HEK293 (cell line): ENCODE measurements around the gene HP.

ENCODE experiments used
- CTCF ChIA-PET: fragments of 350-600 bp; formaldehyde crosslinking; extraction: SDS; loops from one replicate; lab custom pipeline; 2021; ENCODE audit warnings: antibody characterized with exemption; lab: Yijun Ruan, JAX
- POLR2A ChIA-PET: fragments of 300-600 bp; formaldehyde crosslinking; extraction: SDS; loops from one replicate; lab custom pipeline; 2020; ENCODE audit warnings: antibody characterized with exemption, inconsistent platforms; lab: Yijun Ruan, JAX
- H3K27ac ChIP-seq: fragments of 200-500 bp; sonication (Bioruptor generic); 2 replicates; pipeline ENCODE4 v1.5.1; 2014; ENCODE audit warnings: low read depth, low read length, control low read depth, inconsistent platforms; ENCODE audit errors: extremely low read depth
- H3K36me3 ChIP-seq, 2 experiments: fragments of 200-500 bp in 1 of 2; sonication (Bioruptor generic) in 1 of 2; 1 replicate in 1 of 2; 2 replicates in 1 of 2; pipeline ENCODE4 v1.5.1; 2014 to 2017; ENCODE audit warnings: inconsistent platforms in 2 of 2, low read length in 2 of 2; ENCODE audit not compliant: control insufficient read depth in 2 of 2, insufficient read depth in 1 of 2
- H3K4me1 ChIP-seq: fragments of 200-500 bp; sonication (Bioruptor generic); 2 replicates; pipeline ENCODE4 v1.5.1; 2014; ENCODE audit warnings: mild to moderate bottlenecking, low read length, inconsistent platforms; ENCODE audit not compliant: control insufficient read depth, insufficient read depth
- H3K4me3 ChIP-seq: 2 replicates; pipeline ENCODE4 v1.5.1; 2011; ENCODE audit warnings: low read depth, mild to moderate bottlenecking, control low read depth, low read length, moderate library complexity
- H3K9me3 ChIP-seq: fragments of 200-500 bp; sonication (Bioruptor generic); 2 replicates; pipeline ENCODE4 v1.5.1; 2014; ENCODE audit warnings: low read depth, low read length, inconsistent platforms; ENCODE audit not compliant: control insufficient read depth, insufficient read depth
- KLF7 ChIP-seq: fragments of 450-650 bp; formaldehyde crosslinking; IDR thresholded peaks from 2 replicates; pipeline ENCODE4 v1.5.1; 2016; ENCODE audit warnings: missing biosample characterization, missing genetic modification characterization, borderline replicate concordance
- PRDM1 ChIP-seq: fragments of 450-650 bp; formaldehyde crosslinking; IDR thresholded peaks from 2 replicates; pipeline ENCODE4; 2016; ENCODE audit warnings: missing biosample characterization, missing genetic modification characterization
- SP3 ChIP-seq: fragments of 450-650 bp; formaldehyde crosslinking; IDR thresholded peaks from 2 replicates; pipeline ENCODE4 v1.5.1; 2016; ENCODE audit warnings: missing biosample characterization, missing genetic modification characterization
- YY2 ChIP-seq: fragments of 450-650 bp; formaldehyde crosslinking; IDR thresholded peaks from 2 replicates; pipeline ENCODE4 v1.5.1; 2016; ENCODE audit warnings: missing biosample characterization, missing genetic modification characterization
- ZBTB17 ChIP-seq: fragments of 450-650 bp; formaldehyde crosslinking; IDR thresholded peaks from 2 replicates; pipeline ENCODE4 v1.5.1; 2016; ENCODE audit warnings: missing biosample characterization, missing genetic modification characterization
- ZBTB26 ChIP-seq: fragments of 450-650 bp; formaldehyde crosslinking; optimal IDR thresholded peaks from 2 replicates; pipeline ENCODE3; 2016; ENCODE audit warnings: missing biosample characterization, mild to moderate bottlenecking, missing genetic modification characterization
- ZFP3 ChIP-seq: fragments of 450-650 bp; formaldehyde crosslinking; IDR thresholded peaks from 2 replicates; pipeline ENCODE4 v1.5.1; 2016; ENCODE audit warnings: low read depth, missing biosample characterization, missing genetic modification characterization
- ZNF10 ChIP-seq: fragments of 450-650 bp; formaldehyde crosslinking; IDR thresholded peaks from 2 replicates; pipeline ENCODE4 v1.5.1; 2017; ENCODE audit warnings: missing biosample characterization, missing genetic modification characterization
- ZNF132 ChIP-seq: fragments of 450-650 bp; formaldehyde crosslinking; IDR thresholded peaks from 2 replicates; pipeline ENCODE4 v1.5.1; 2017; ENCODE audit warnings: missing biosample characterization, missing genetic modification characterization, borderline replicate concordance
- ZNF146 ChIP-seq: fragments of 450-650 bp; formaldehyde crosslinking; IDR thresholded peaks from 2 replicates; pipeline ENCODE4 v1.5.1; 2016; ENCODE audit warnings: missing biosample characterization, missing genetic modification characterization
- ZNF155 ChIP-seq: fragments of 450-650 bp; formaldehyde crosslinking; IDR thresholded peaks from 2 replicates; pipeline ENCODE4 v1.5.1; 2016; ENCODE audit warnings: missing biosample characterization, missing genetic modification characterization
- ZNF2 ChIP-seq: fragments of 450-650 bp; formaldehyde crosslinking; IDR thresholded peaks from 2 replicates; pipeline ENCODE4 v1.5.1; 2016; ENCODE audit warnings: missing biosample characterization, missing genetic modification characterization
- ZNF211 ChIP-seq: fragments of 450-650 bp; formaldehyde crosslinking; IDR thresholded peaks from 2 replicates; pipeline ENCODE4 v1.5.1; 2016; ENCODE audit warnings: low read depth, missing biosample characterization, missing genetic modification characterization
- ZNF239 ChIP-seq: fragments of 450-650 bp; formaldehyde crosslinking; IDR thresholded peaks from 2 replicates; pipeline ENCODE4 v1.5.1; 2016; ENCODE audit warnings: missing biosample characterization, missing genetic modification characterization
- ZNF24 ChIP-seq: fragments of 450-650 bp; formaldehyde crosslinking; IDR thresholded peaks from 2 replicates; pipeline ENCODE4 v1.5.1; 2016; ENCODE audit warnings: missing biosample characterization, missing genetic modification characterization
- ZNF292 ChIP-seq: fragments of 450-650 bp; formaldehyde crosslinking; IDR thresholded peaks from 2 replicates; pipeline ENCODE4 v1.5.1; 2016; ENCODE audit warnings: low read depth, missing biosample characterization, missing genetic modification characterization, borderline replicate concordance
- ZNF311 ChIP-seq: fragments of 450-650 bp; formaldehyde crosslinking; IDR thresholded peaks from 2 replicates; pipeline ENCODE4 v1.5.1; 2017; ENCODE audit warnings: missing biosample characterization, missing genetic modification characterization, borderline replicate concordance
- ZNF335 ChIP-seq: fragments of 450-650 bp; formaldehyde crosslinking; conservative IDR thresholded peaks from 2 replicates; pipeline ENCODE4 v1.5.1; 2016; ENCODE audit warnings: missing biosample characterization, missing genetic modification characterization
- ZNF341 ChIP-seq: fragments of 450-650 bp; formaldehyde crosslinking; IDR thresholded peaks from 2 replicates; pipeline ENCODE4; 2016; ENCODE audit warnings: low read depth, missing biosample characterization, missing genetic modification characterization
- ZNF394 ChIP-seq: fragments of 450-650 bp; formaldehyde crosslinking; IDR thresholded peaks from 2 replicates; pipeline ENCODE4 v1.5.1; 2016; ENCODE audit warnings: missing biosample characterization, missing genetic modification characterization, mild to moderate bottlenecking, moderate library complexity, borderline replicate concordance
- ZNF404 ChIP-seq: fragments of 450-650 bp; formaldehyde crosslinking; IDR thresholded peaks from 2 replicates; pipeline ENCODE4 v1.5.1; 2017; ENCODE audit warnings: missing biosample characterization, missing genetic modification characterization
- ZNF423 ChIP-seq: fragments of 450-650 bp; formaldehyde crosslinking; IDR thresholded peaks from 2 replicates; pipeline ENCODE4 v1.5.1; 2016; ENCODE audit warnings: missing biosample characterization, missing genetic modification characterization
- ZNF426 ChIP-seq: fragments of 450-650 bp; formaldehyde crosslinking; IDR thresholded peaks from 2 replicates; pipeline ENCODE4 v1.5.1; 2017; ENCODE audit warnings: missing biosample characterization, missing genetic modification characterization, mild to moderate bottlenecking, inconsistent platforms, moderate library complexity
- ZNF529 ChIP-seq: fragments of 450-650 bp; formaldehyde crosslinking; IDR thresholded peaks from 2 replicates; pipeline ENCODE4 v1.5.1; 2017; ENCODE audit warnings: missing genetic modification characterization, missing biosample characterization; ENCODE audit not compliant: insufficient replicate concordance
- ZNF639 ChIP-seq: fragments of 450-650 bp; formaldehyde crosslinking; IDR thresholded peaks from 2 replicates; pipeline ENCODE4 v1.5.1; 2016; ENCODE audit warnings: missing biosample characterization, missing genetic modification characterization
- ZNF654 ChIP-seq: fragments of 450-650 bp; formaldehyde crosslinking; IDR thresholded peaks from 2 replicates; pipeline ENCODE4 v1.5.1; 2016; ENCODE audit warnings: low read depth, missing biosample characterization, missing genetic modification characterization
- ZNF660 ChIP-seq: fragments of 450-650 bp; IDR thresholded peaks from 2 replicates; pipeline ENCODE4 v1.5.1; 2018; ENCODE audit warnings: missing biosample characterization, mild to moderate bottlenecking, missing genetic modification characterization
- ZNF768 ChIP-seq: fragments of 450-650 bp; formaldehyde crosslinking; IDR thresholded peaks from 2 replicates; pipeline ENCODE4 v1.5.1; 2018; ENCODE audit warnings: missing biosample characterization, mild to moderate bottlenecking, missing genetic modification characterization
- ZXDB ChIP-seq: fragments of 450-650 bp; formaldehyde crosslinking; IDR thresholded peaks from 2 replicates; pipeline ENCODE4 v1.5.1; 2016; ENCODE audit warnings: missing biosample characterization, missing genetic modification characterization

HP gene

GRCh38 chr16:72085002-72085401 lies 30.7 kb downstream of the HP start (continued):
- no peak for TF ChIP-seq ZBTB17
- TF ChIP-seq KLF7 (tag by site-specific recombination), result no peak
- no peak for TF ChIP-seq ZFP3 (tag by site-specific recombination)
- no peak for TF ChIP-seq ZNF10 (tag by site-specific recombination)
- no peak for TF ChIP-seq ZNF660 (tag by site-specific recombination)
- TF ChIP-seq ZXDB (tag by site-specific recombination), result no peak

- TF ChIP-seq ZNF132 (tag by site-specific recombination) (no peak), ZNF211 (no peak), ZNF341 (tag by site-specific recombination) (peak; percentile 48)
- TF ChIP-seq, all 188 proteins: peak for 1
- ChIA-PET POLR2A (no interaction called here), CTCF (interaction anchor here (0.5 kb wide), 1 partner anchor 11 kb away, joined by 3 read pairs; no protein-coding TSS in a partner anchor)
- peaks cover 9 to 55% of the 10 kb centered on the region in 2 experiments for H3K36me3 ChIP-seq
- no peaks in the 10 kb centered on the region for H3K9me3 ChIP-seq
- H3K4me3 ChIP-seq, result no peak overlapping the region
- peaks cover 4% of the 10 kb centered on the region; the same call in 1 of the 2 replicates for H3K4me1 ChIP-seq
- H3K27ac ChIP-seq, result no peak overlapping the region
Measured at GRCh38 chr16:72091217-72091616, 36.9 kb downstream of the HP start.

GRCh38 chr16:72092832-72093447 lies 38.6 kb downstream of the HP start:
- H3K4me3 ChIP-seq, result peak overlapping the region; percentile 87
- POLR2A ChIA-PET, result interaction anchor here (0.7 to 1.3 kb wide), 7 partner anchors 10 to 1522 kb away, joined by 3 to 7 read pairs (median 3); no protein-coding TSS in a partner anchor
- H3K9me3 ChIP-seq, result no peaks in the 10 kb centered on the region
- CTCF ChIA-PET, result interaction anchor here (1.2 to 2.3 kb wide), 2 partner anchors 26 to 210 kb away, joined by 4 to 5 read pairs; no protein-coding TSS in a partner anchor
- H3K36me3 ChIP-seq, result peaks cover 0 to 57% of the 10 kb centered on the region in 2 experiments; a peak in 2 of 3 replicates
- peaks cover 4% of the 10 kb centered on the region; the same call in 1 of the 2 replicates for H3K4me1 ChIP-seq
- peak overlapping the region; percentile 27; the same call in 1 of the 2 replicates for H3K27ac ChIP-seq
- TF ChIP-seq ZNF423 (tag by site-specific recombination) (no peak), ZNF335 (tag by site-specific recombination) (peak; percentile 78), ZNF394 (tag by site-specific recombination) (peak; percentile 67), ZNF404 (tag by site-specific recombination) (no peak), ZNF768 (tag by site-specific recombination) (no peak), ZNF239 (tag by site-specific recombination) (no peak), ZBTB26 (tag by site-specific recombination) (peak; percentile 21), ZNF24 (tag by site-specific recombination) (0 out of 2 replicates have a peak, but pooled peaks have one; percentile 32), ZNF660 (tag by site-specific recombination) (0 out of 2 replicates have a peak, but pooled peaks have one; percentile 12), ZNF529 (tag by site-specific recombination) (no peak), ZNF654 (tag by site-specific recombination) (no peak), ZNF311 (no peak), ZNF2 (0 out of 2 replicates have a peak, but pooled peaks have one; percentile 33), KLF7 (tag by site-specific recombination) (no peak), SP3 (tag by site-specific recombination) (peak; percentile 19), ZNF146 (tag by site-specific recombination) (no peak), ZNF155 (tag by site-specific recombination) (no peak), ZNF426 (tag by site-specific recombination) (no peak), YY2 (tag by site-specific recombination) (no peak), PRDM1 (tag by site-specific recombination) (0 out of 2 replicates have a peak, but pooled peaks have one; percentile 11), ZNF639 (tag by site-specific recombination) (no peak), ZNF341 (tag by site-specific recombination) (no peak), ZNF292 (tag by site-specific recombination) (no peak)
